GM19099 (cell line): ENCODE results near the gene IL10RB.

Experiments used
- POLR2A ChIP-seq: IDR thresholded peaks from 3 replicates; pipeline ENCODE4 v1.6.1; 2011; ENCODE audit warnings: low read depth; ENCODE audit not compliant: insufficient read length; ENCODE audit errors: extremely low read depth

IL10RB gene

GRCh38 chr21:33309778-33310177 lies 43.6 kb downstream of the IL10RB start:
- no peak for TF ChIP-seq POLR2A

- TF ChIP-seq POLR2A, result no peak
Observed at GRCh38 chr21:33312121-33312520, 46.0 kb downstream of the IL10RB start.

DNA sequence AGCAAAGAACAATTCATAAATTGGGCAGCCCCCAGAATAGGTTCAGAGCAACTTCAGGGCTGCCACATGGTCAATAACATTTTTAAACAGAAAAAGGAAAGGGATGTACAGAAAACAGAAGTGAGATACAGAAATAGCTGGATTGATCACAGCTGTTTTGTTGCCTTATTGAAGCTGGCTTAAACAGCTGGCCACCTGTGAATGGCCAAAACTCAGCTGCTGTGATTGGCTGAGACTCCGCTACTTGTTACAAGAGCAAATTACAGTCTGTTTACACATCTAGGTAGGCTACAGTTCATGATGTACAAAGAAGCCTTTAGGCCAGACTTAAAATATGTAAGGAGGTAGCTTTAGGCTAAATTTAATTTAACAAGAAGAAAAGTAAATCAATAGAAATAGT lies 47.0 kb downstream of the IL10RB start:
- TF ChIP-seq POLR2A, result no peak

DNA sequence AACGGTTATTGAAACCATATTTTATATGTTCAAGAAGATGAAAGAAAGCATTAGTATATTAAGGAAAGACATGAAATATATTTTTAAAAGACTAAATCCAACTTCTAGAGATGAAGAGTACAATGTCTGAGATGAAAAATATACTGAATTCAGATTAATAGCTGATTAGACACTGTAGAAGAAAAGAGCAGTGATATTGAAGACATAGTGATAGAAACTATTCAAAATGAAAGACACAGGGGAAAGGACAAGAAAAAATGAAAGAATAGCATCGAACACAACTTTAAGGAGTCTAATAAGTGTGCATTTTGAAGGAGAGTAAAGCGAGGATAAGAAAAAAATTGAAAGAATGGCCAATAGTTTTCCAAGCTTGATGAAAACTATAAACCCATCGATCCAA lies 47.4 kb downstream of the IL10RB start:
- TF ChIP-seq POLR2A, result no peak

DNA sequence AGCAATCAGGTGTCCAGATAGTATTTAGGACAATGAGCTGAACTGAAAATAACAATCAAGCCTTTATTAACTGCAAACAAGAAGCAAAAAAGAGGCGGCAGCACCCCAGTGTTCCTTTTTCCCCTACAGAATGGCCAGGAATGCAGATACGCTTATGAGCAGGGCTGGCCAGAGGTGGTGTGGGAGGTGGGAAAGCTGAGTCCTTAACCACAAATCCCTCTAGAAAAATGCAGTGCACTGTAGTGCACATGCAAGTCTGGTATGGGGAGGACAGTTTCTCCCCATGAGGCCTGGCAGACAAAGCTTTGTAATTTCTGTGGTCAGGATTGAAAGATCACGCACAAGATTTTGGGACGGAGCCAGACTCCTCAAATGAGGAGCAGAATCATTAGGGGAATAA lies 47.9 kb downstream of the IL10RB start:
- TF ChIP-seq POLR2A, result no peak

DNA sequence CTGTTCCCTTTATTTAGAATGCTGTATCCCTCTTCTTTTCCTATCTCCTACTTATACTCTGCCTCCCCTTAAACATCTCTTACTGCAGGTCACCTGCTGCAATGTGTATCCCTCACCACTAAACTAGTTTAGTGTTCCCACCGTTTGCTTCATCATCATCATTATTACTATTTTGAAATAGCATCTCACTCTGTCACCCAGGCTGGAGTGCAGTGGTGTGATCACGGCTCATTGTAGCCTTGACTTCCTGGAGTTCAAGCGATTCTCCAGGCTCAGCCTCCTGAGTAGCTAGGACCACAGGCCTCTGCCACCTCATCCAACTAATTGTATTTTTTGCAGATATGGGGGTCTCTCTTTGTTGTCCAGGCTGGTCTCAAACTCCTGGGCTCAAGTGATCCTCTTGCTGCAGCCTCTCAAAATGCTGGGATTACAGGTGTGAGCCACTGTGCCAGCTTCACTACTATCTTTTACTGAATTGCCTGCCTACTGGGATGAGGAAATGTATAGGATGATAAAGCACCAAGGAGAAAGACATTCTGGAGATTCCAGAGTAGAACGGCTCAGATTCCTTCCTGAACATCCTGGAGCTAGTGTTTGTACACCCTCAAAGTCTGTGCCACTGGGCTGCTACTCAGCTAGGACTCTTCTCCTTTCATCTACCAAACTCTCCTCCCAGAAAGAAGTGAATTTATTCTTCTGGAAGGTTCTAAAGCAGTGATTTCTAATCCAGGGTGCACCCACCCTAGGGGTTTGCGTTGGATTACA lies 50.0 kb downstream of the IL10RB start:
- no peak for TF ChIP-seq POLR2A

GRCh38 chr21:33317145-33317544 lies 51.0 kb downstream of the IL10RB start:
- no peak for TF ChIP-seq POLR2A

DNA sequence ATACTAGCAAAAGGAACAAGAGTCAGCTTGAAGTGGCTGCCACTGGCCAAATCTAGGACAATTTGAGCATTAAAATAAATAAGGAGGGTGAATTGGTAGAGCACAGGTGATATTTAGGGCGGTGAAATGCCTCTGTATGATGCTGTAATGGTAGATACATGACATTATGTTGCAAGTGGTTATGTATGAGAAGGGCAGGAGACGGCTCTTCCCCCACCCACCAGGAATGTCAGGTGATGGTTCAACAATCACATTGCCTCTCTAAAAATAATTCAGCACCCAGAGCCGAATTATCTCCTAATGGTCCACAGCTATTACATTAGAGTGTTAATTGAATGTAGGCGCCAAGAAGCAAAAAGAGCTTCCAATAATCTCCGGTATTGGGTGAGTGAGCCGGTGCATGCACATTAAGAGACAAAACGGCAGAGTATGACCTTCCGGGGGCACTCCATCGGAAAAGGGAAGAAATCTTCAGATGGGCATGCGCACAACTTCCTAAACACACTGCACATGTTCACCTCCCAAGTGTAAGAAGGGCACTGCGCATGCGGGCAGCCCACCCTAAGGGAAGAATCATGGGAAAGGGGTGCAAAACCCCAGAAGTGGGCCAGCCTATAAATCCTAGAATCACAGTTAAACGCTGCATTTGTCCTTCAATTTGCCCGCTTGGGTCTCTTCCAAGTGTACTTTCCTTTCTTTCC lies 51.8 kb downstream of the IL10RB start:
- TF ChIP-seq POLR2A, result no peak

DNA sequence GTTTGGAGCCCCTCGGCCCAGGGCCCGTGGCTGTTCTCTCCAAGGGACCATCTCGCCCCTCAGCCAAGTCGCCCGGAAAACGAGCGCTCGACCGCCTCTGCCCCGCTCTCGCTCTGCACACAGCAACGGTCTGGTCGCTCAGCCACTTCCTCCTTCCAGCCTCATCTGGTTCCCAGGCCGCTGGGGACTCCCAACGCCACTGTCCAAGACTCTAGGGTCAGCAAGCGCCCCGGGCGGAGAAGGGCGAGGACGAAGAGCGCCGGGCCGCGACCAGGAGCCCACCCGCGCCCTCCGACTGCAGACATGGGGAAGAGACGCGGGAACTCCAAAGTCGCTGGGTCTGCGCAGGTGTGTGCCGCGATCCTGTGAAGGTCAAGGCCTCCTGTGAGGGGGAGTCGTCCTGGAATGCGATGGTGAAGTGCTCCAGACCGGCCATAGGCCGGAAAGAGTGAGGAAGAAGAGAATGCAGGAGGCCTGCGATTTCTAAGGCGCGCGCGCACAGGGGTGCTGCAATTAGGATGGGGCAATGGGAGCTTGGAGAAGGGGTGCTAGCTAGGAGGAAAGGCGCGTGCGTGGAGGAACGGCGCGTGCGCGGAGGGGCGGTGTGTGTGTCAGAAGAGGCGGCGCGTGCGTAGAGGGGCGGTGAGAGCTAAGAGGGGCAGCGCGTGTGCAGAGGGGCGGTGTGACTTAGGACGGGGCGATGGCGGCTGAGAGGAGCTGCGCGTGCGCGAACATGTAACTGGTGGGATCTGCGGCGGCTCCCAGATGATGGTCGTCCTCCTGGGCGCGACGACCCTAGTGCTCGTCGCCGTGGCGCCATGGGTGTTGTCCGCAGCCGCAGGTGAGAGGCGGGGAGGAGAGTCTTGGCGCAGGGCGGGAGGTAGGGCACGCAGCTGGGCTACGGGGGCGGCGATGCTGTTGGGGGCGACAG lies 58.4 kb downstream of the IL10RB start, which contains the start of gene IFNAR1:
IFNAR1 (plus strand) TSS at position 680 of the 931 bp plus-strand sequence; CDS start at position 766, 86 bp downstream.
- TF ChIP-seq POLR2A, result peak; percentile 94

GRCh38 chr21:33325222-33326067 lies 59.3 kb downstream of the IL10RB start:
- no peak for TF ChIP-seq POLR2A

- no peak for TF ChIP-seq POLR2A
Observed at GRCh38 chr21:33327326-33327725, 61.2 kb downstream of the IL10RB start.

DNA sequence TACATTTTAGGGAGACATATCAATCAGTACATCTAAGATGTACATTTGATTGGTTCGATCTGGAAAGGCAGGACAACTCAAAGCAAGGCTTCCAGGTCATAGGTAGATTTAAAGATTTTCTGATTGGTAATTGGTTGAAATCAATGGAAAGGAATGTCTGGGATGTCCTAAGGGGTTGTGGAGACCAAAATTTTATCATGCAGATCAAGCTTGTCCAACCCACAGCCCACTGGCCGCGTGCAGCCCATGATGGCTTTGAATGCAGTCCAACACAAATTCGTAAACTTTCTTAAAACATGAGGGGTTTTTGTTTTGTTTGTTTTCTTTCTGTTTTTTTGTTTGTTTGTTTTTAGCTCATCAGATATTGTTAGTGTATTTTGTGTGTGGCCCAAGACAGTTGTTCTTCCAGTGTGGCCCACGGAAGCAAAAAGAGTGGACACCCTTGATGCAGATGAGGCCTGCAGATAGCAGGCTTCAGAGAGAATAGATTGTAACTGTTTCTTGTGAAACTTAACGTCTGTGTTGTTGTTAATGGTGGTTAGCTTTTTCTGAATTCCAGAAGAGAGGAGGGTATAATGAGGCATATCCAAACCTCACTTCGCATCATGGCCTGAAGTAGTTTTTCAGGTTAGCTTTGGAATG lies 61.7 kb downstream of the IL10RB start:
- no peak for TF ChIP-seq POLR2A

GRCh38 chr21:33330726-33331125 lies 64.6 kb downstream of the IL10RB start:
- no peak for TF ChIP-seq POLR2A

- no peak for TF ChIP-seq POLR2A
Observed at GRCh38 chr21:33332143-33332542, 66.0 kb downstream of the IL10RB start.
